GM18867 (cell line): Measurements from ENCODE around the gene DYNLT3.
A peak's percentile ranks its signal among the peaks of the same experiment; 100 is the strongest.

Source experiments
- ATAC-seq: cut with Tn5 transposase; IDR thresholded peaks from one replicate; pipeline ENCODE4 v1.9.1; 2021; ENCODE audit warnings: mild to moderate bottlenecking, moderate library complexity; ENCODE audit not compliant: unreplicated experiment

DYNLT3 gene, protein sequence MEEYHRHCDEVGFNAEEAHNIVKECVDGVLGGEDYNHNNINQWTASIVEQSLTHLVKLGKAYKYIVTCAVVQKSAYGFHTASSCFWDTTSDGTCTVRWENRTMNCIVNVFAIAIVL

DNA sequence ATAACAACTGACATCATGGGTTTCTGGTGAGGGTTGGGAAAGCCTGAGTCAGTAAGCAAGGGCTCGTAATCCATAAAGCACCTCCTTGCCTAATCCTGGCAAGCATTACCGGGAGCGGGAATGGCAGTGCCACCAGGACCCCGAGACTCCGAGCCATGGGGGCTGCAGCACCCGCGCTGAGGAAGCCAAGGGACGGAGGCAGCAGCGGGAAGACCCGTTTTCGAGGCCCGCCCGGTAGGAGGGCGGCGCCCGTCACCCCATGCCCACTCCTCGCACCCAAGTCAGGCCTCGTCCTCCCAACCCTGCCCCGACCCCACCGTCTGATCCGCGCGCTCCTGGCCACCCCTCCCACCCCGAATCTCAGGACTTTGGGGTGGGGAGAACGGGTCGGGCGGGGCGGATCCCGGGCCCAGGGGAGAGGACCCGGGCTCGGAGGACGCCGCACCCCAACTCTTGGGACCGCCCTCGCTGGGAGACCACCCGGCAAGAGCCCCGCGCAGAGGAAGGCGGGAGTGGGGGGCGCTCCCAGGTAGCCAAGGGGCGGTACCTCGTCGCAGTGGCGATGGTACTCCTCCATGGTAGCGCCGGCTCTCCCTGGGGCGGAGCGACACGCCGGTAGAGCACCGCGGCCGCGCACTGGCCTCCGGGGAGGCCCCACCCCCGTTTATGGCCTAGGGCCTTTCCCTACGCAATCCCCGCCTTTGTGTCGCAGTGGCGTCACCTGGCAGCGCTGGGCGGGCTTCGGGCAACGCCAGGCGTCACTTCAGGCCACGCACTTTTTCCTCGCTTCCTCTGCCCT is at the start of gene DYNLT3:
DYNLT3 (minus strand) TSS at position 638 of the 799 bp plus-strand sequence; CDS start at position 577, 61 bp downstream.
- peak; percentile 99 for ATAC-seq

DNA sequence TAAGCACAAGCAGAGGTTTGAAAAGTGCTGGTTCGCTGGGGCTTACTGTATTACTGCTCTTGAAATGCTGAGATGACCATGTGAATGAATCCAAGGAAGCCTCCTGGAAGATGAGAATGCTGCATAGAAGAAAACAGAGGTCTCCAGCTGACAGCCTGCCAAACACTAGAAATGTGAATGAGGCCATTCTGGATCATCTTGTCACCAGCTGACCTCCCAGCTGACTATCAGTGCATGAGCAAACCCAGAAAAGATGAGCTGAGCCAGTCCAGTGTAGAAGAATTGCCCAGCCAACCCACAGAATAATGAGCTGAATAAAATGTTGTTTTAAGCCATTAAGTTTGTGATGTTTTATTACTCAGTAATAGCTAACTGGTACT is 49.1 kb upstream of the DYNLT3 start:
- ATAC-seq = no peak

DNA sequence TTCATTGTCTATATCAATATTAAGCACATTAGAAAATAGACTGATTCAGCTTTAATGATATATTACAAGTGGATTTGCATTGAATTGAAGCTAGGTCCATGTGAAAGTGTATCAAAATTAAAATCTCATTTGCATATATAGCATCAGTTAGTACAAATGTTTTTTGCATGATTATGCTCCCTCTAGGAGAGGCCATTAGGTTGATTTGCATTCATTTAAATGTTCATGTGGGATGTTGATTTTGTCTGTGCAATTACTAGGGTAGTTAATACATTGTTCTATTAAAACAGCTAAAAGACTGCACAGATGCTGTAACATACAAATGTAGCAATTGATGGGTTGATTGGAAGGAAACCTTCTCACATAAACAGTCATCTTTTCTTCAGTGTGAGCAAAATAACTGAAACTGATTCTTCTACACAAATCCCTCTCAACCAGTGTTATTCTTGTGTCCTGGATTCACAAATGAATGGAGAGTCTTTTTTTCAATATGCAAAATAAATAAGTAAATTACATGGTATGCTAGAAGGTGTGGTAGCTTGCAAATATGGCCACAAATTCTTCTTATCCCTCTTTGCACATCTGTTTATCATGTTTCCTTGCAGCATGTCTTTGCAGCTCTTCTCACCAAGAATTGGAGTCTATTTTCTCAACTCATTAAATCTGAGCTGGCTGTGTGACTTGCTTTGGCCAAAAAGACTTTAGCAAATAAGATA is 48.6 kb upstream of the DYNLT3 start:
- no peak for ATAC-seq

DNA sequence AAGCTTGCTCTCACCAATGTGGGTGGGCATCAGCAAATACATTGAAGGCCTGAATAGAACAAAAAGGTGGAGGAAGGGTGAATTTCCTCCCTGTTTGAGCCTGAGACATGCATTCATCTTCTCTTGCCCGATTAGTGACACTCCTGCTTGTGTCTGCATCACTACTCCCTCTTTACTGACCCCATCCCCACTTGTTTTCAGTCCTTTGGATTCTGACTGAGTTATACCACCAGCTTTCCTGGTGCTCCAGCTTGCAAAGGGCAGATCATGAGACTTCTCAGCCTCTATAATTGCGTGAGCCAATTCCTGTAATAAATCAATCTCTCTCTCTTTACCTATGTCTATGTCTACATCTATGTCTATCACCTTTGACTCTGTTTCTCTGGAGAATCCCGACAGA is 47.4 kb upstream of the DYNLT3 start:
- no peak for ATAC-seq

DNA sequence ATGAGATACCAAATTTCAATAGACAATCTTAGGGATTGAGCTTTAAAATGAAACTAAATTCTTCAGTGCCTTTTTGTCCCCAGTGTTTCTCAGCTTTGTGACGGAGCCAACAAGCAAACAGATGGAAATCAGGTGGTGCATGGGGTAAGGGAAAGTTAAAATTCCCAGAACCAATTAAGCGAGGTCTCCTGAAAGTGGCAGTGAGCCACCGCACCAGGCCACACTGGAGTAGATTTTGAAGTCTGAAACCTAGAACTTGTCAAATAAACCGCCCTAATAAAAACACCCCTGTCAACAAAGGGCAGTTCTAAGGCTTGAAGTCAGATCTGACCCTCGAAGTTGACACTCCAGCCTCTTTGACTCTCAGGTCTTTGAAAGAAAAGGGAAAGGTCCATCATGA is 40.6 kb upstream of the DYNLT3 start:
- ATAC-seq = no peak

DNA sequence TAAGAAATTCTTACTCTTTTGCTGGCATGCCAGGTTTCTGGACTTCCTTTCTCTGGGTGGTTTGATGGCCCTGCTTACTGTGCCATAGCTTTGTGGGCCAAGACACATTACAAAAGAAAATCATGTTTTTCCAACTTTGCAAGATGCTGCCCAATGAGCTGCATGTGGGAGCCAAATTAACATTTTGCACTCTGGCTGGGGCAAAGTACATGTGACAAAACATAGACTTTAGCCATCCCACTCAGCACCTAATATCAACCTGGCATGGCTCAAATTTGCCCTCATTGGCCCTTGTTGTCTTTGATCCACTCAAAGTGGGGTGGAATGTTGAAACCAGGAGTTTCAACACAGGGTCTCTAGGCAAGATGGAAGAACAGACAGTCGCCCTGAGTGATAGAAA is 40.0 kb upstream of the DYNLT3 start:
- no peak for ATAC-seq

DNA sequence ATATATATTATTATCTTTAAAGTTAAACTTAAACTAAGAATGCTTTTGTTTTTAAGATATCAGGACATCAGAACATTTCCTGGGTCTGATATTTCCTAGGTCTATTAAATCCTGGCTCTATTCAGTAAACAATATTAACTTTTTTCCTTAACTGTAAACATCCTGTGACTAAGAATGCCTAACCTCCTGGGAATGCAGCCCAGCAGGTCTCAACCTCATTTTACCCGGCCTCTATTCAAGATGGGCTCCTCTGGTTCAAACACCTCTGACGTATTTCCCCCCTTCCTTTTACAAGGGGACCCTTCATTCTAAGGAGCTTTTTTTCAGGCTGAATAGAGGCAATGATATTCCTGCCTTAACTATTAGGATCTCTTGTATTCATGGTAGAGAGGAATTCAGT is 35.8 kb upstream of the DYNLT3 start:
- no peak for ATAC-seq

DNA sequence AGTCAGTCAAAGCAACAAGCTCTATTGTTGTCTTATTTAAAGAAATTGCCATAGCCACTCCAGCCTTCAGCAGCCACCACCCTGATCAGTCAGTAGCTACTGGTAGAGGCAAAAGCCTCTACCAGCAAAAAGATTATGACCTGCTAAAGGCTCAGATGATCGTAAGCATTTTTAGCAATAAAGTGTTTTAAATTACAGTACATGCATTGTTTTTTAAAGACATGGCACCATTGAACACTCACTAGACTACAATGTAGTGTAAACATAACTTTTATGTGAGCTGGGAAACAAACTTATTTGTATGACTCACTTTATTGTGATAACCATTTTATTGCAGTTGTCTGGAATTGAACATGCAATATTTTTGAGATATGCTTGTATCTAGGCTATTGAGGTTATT is 32.3 kb upstream of the DYNLT3 start:
- ATAC-seq = no peak

DNA sequence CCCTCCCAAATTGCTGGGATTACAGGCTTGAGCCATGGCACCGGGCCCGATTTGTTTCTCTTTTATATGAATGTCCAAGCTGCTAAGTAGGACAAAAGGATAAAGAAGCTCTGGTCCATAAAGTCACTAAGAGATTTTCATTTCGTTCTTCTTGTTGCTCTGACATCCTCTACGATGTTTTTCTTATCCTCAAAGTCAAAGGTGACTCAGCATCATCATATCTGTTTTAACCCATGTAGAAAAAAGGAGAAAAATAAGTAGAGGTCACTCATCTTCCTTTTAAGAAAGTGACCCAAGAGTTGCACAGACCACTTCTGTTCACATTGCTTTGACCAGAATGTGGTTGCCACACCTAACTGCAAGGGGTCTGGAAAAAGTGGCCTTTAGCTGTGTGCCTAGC is 29.3 kb upstream of the DYNLT3 start:
- no peak for ATAC-seq

DNA sequence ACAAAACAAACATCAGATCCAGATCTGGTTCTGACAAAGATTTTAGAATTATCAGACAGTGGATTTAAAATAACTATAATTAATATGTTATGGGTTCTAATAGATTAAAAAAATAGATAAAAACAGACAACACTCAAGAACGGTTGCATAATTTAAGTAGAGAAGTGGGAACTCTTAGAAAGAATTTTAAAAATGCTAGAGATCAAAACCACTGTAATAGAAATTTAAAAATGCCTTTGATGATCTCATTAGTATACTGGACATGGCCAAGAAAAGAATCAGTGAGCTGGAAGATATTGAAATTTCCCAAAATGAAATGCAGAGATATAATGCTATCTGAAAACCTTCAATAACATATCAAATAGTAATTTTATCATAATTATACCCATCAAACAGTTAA is 28.3 kb upstream of the DYNLT3 start:
- no peak for ATAC-seq

DNA sequence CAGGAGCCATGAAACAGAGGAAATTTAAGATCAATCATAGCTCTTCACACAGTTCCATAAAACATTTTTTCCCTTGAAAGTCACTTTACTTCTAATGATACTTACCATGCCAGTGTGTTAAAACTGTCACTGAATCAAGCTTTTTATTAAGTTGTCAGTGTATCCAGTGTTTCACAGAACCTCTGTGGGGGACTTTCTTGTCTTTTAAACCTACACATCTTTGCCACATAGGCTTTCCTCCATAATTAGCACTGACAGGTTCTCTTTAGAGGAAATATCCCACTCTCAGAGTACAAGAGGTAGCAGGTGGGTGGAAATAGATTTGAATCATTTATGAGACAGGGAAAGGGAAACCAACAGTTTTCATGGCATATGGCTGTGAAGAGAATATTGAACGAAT is 25.8 kb upstream of the DYNLT3 start:
- no peak for ATAC-seq

DNA sequence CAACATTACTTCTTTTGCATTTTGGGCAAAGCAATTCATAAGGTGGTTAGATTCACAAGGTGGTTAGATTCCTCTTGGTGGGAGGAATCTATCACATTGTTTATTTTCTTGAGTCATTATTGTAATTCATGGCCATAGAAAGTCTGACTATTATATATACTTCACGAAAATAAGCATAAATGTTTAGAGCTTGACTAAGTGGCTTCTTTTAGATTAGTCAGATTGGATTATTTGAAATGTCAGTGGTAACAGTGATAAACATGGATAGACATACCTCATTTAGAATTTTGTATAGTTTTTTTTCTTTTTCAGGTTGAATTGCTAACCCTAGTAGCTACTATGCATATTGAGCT is 24.9 kb upstream of the DYNLT3 start:
- no peak for ATAC-seq

DNA sequence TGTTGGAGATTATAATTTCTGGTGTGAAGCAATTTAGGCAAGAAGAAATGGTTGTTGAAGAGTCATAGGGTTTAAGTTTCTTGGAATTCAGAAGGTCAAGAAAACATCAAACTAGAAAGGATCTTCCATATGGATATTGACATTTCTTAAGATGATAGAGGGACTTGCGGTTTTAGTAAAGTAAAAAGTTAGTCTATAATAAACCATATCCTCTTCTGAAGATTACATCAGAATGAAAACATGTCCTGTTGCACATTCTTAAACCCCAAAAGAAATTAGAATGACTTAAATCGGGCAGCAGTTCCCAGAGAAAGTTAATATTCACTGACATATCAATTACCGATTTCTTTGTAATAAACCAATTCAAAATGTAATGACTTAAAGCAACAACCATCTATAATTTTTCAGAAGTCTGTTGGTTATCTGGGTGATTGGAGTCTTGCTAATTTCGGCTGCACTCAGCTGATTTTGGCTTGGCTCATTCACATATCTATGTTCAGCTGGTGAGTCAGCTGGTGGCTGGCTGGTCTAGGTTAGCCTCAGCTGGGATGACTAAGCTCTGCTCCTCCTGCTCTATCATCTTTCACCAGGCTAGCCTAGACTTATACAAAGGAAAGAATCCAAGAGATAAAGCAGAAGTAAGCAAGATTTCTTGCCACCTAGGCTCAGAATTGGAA is 24.4 kb upstream of the DYNLT3 start:
- no peak for ATAC-seq

DNA sequence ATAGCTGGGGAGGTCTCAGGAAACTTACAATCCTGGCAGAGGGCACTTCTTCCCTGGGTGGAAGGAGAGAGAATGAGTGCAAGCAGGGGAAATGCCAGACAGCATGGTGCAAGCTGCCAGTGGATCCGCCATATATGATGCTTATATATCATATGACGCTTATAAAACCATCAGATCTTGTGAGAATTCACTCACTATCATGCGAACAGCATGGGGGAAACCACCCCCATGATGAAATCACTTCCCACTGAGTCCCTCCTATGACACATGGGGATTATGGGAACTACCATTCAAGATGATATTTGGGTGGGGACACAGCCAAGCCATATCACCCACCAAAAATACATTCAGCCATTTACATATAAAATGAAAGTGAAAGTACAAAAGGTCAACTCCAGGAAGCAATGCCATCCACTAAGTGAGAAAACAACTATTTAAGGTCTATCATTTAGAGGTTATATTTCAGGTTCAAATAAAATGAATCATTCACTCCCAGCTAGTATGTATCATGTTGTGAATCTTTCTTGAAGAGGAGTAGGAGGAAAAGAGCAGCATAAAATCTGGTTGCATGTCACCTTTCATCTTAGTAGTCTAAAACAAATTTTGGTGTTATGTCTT is 20.3 kb upstream of the DYNLT3 start:
- no peak for ATAC-seq

DNA sequence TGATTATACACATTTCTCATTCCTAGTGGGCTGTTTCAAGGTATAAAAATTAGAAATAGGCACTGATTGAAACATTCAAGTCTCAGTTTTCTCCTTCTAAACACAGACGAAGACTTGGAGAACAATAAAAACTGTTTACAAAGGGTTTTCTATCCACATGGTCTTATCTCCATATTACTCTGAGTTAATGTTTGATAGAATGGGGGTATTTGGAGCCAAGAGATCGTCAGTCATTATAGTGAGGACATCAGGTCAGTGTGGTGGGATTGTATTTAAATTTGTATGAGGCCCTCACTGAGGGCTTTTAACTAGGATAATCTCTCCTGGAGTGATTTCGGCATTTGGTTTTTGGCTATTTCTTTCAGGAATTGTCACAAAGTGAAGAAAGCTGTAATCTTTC is 16.4 kb upstream of the DYNLT3 start:
- ATAC-seq = no peak

DNA sequence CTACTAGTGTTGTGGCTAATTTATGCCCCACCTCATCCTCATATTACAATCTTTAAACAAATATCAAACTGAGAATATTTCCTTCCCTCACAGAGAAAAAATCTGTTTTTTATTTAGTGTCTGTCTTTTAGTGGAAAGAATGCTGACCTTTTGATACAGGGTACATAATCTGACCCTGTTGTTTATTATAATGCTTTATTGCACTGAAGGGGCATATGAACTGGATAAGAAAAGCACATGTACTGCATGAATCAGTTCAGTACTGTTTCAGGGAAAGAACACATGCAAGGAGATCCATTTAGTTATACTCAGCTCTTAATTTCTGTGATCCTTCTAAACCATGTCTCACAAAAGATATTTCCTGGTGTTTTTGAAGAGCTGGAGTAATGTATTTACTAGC is 15.5 kb upstream of the DYNLT3 start:
- ATAC-seq = no peak

DNA sequence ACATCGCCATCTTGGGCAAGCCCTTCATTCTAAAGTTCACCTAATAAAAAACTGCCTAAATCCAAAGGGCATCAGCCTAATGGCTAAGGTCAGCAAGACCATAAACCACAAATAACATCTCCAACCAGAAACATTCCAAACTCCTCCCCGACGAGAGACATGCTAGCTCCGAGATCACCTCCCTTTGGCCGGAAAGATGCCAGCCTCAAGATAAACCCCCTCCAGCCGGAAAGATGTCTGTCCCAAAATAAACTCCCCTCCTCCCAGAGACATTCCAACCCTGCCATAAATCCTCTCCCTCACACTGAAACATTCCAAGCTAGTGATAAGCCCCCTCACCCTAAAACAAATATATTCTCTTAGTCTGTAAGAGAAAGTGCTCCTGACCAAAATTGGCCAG is 13.3 kb upstream of the DYNLT3 start:
- ATAC-seq = no peak

DNA sequence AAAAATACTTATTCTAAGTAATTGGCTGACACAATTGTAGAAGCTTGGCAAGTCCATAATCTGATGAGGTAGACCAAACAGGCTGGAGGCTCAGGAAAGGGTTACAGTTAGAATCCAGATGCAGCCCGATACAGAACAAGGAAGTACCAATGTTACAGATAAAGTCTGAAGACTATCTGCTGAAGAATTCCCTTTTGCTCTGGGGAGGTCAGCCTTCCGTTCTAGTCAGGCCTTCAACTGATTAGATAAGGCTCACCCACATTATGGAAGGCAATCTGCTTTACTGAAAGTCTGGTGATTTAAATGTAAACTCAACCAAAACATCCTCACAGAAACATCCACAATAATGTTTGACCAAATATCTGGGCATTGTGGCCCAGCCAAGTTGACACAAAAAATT is 7.4 kb upstream of the DYNLT3 start:
- ATAC-seq = no peak

DNA sequence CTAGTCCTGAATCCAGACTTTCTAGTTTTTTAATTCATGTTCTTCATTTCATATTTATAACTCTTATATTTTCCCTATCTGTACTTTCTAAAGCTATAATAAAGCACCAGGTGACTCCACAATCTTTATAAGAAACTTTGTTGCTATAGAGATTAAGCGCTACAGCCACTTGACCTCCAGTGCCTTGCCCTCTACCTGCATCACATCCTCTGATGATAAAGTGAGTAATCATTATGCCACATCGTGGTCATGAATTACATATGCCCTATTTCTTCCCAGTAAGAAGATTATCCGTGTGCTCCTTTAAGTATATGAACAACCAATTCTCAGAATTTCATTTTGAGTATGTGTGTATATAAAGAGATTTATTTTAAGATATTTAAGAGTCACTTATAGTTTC is 6.8 kb upstream of the DYNLT3 start:
- ATAC-seq = no peak

DNA sequence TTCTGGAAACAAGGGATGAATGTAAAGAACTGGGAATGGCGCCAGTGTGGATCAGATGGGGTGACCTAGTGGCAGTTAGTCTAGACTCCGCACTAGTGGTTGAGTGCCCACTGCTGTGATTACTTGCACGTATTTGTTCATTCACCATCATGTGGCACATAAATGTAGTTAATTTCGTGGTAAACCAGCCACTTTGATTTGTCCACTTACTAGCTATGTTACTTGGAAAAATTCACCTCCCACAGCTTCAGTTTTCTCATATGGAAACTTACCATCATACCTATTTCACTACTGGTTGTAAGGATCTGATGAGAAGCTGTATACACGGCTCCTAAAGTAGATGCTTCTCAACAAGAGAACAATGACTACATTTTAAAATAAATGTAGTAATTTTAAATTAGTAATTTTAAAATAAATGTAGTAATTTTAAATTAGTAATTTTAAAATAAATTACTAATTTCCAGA is 394 bp upstream of the DYNLT3 start:
- ATAC-seq = peak; percentile 27

DNA sequence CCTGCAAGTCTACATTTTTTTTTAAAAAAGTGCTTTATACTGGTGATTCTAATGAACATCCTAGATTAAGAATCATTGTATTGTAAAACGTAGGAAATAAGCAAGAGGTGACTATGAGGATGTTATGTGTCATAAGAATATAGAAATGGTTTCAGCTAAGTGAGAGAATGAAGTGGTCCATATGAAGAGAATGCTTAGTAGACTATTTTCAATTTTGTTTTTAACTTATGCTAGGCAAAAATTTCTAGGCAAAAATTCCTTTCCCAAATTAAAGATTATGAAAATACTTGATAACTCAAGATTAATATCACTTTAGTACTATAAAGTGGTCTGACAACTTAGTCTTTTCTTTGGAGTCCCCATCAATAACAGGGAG is 825 bp downstream of the DYNLT3 start:
- no peak for ATAC-seq
